Measurements from ENCODE around the gene APOL1. TPM values are rescaled to one million over a fixed set of nuclear protein-coding genes. Genes with fewer than 3 reads are reported as not detected.

APOL1 gene
- total and polyA plus RNA-seq, 2 of the 4 experiments (the other 2 are of a cell fraction) = 0.36 to 0.77 TPM

- Histone ChIP-seq H2AK9ac (replicated peaks; ENCODE audit: low read depth, low read length, poor library complexity) (no peak overlapping the region), H3K4me1 (ENCODE audit: control insufficient read depth, insufficient read depth, low read length) (peaks cover 2% of the 10 kb centered on the region; the same call in 1 of the 2 replicates), H3K4me2 (ENCODE audit: low read depth, low read length) (no peak overlapping the region), H3K4ac (ENCODE audit: low read depth, low read length) (no peak overlapping the region), H4K91ac (ENCODE audit: insufficient read depth, low read depth, low read length) (no peak overlapping the region), H3K36me3 (ENCODE audit: control insufficient read depth, insufficient read depth, low read length) (no peaks in the 10 kb centered on the region), H4K8ac (ENCODE audit: low read depth in 2 of 2, low read length in 2 of 2) (no peak overlapping the region), H3K56ac (ENCODE audit: extremely low read depth, insufficient read depth, low read length) (no peak overlapping the region), H2AK5ac (ENCODE audit: low read depth, low read length) (no peak overlapping the region), H3K18ac (ENCODE audit: low read depth, low read length) (no peak overlapping the region), H2BK20ac (ENCODE audit: low read depth, low read length) (no peak overlapping the region), H4K20me1 (ENCODE audit: insufficient read depth, low read length) (no peaks in the 10 kb centered on the region), H2AFZ (replicated peaks; ENCODE audit: low read length, poor library complexity) (no peak overlapping the region), H2BK15ac (ENCODE audit: low read depth, low read length) (no peak overlapping the region), H2BK5ac (ENCODE audit: low read depth, low read length, poor library complexity, severe bottlenecking) (no peak overlapping the region), H3K9me3 (ENCODE audit: control insufficient read depth, insufficient read depth, low read length) (no peaks in the 10 kb centered on the region), H2BK120ac (ENCODE audit: low read depth, low read length) (no peak overlapping the region), H3K4me3 (ENCODE audit: insufficient read depth, low read depth, low read length) (no peak overlapping the region), H3K9me1 (ENCODE audit: insufficient read depth, low read length) (no peaks in the 10 kb centered on the region), H3K9ac (ENCODE audit: low read depth, low read length) (no peak overlapping the region), H3K23ac (ENCODE audit: low read depth, low read length) (no peak overlapping the region), H3K27ac (ENCODE audit: insufficient read depth, low read length) (no peak overlapping the region), H3K14ac (replicated peaks; ENCODE audit: low read depth, low read length) (no peak overlapping the region), H3K79me1 (ENCODE audit: low read depth in 1 of 2, low read length in 2 of 2) (no peaks in the 10 kb centered on the region), H3K27me3 (ENCODE audit: control insufficient read depth, insufficient read depth, low read length) (peaks cover 3% of the 10 kb centered on the region), H4K5ac (ENCODE audit: low read depth, low read length) (no peak overlapping the region)
- BruUV-seq (replicated peaks) = no TSS peak
- CTCF ChIA-PET = no interaction called here
- POLR2A ChIA-PET (ENCODE audit: unreplicated experiment) = interaction anchor here (1.2 kb wide), 1 partner anchor 35 kb away, joined by 3 read pairs; the partner anchor contains the start of gene APOL2
- ATAC-seq (ENCODE audit: low read depth) (no peak), DNase-seq (no peak)
- WGBS, 2 experiments (ENCODE audit: extremely low coverage in 2 of 2, insufficient read length in 1 of 2) = no CpG with 5 or more reads among the region's 8 CpGs
- in situ Hi-C loops (cut with MboI; ENCODE audit: low sequenced_read_pairs) (no loop called here), intact Hi-C loops (cut with micrococcal nuclease) (no loop called here), dilution Hi-C loops (cut with HindIII; ENCODE audit: low sequenced_read_pairs, unreplicated experiment) (no loop called here)
- no peak for TF ChIP-seq POLR2A (IDR thresholded peaks at IDR 0.05; ENCODE audit: low read depth, low read length)
- TF ChIP-seq RAD21 (IDR thresholded peaks at IDR 0.05; ENCODE audit: low read length) = no peak
- TF ChIP-seq CEBPB (IDR thresholded peaks at IDR 0.05; ENCODE audit: low read depth, low read length) = no peak
- no peak for TF ChIP-seq MAFK (IDR thresholded peaks at IDR 0.05; ENCODE audit: low read depth, low read length)
- TF ChIP-seq BHLHE40 (IDR thresholded peaks at IDR 0.05; ENCODE audit: low read depth, low read length) = no peak
- no peak for TF ChIP-seq ELK1 (IDR thresholded peaks at IDR 0.05; ENCODE audit: borderline replicate concordance, low read depth, low read length)
Observed at GRCh38 chr22:36204001-36204631, 48.8 kb upstream of the APOL1 start.

Data from IMR-90 (cell line).